ENCODE results near the gene KRTAP11-1. TPM values are rescaled to one million over a fixed set of nuclear protein-coding genes. Genes with fewer than 3 reads are reported as not detected.

Gene KRTAP11-1, protein sequence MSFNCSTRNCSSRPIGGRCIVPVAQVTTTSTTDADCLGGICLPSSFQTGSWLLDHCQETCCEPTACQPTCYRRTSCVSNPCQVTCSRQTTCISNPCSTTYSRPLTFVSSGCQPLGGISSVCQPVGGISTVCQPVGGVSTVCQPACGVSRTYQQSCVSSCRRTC
- total RNA-seq: not detected in 2 replicates

DNA sequence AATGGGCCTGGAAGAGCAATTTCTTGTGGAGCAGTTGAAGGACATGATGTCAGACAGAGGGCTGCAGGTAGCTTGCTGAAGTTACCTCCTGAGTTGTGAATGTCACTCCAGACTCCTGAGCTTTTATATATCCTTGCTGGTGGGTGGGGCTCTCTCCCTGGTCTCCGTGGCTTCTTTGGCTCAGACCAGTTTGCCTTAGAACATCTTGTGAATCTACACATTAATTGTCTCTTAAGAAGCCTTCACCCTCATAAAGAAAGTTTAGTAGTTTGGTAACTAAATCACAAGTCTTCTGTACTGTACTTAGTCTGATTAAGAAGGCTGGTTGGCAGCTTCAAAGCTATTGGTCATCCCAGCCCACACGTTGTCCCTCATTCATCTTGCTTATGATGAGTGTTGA is at the start of gene KRTAP11-1:
Gene KRTAP11-1 (minus strand): TSS at position 101 of the 400 bp plus-strand sequence. CDS start 56 bp downstream, at position 45.

Other genes starting within 250 kb of the KRTAP11-1 start
- not detected in 2 replicates for gene KRTAP20-2, start 246.4 kb downstream of the KRTAP11-1 start, total RNA-seq
- gene KRTAP20-3, start 238.7 kb downstream of the KRTAP11-1 start, total RNA-seq: not detected in 2 replicates
- gene KRTAP21-3, start 162.8 kb downstream of the KRTAP11-1 start, total RNA-seq: not detected in 2 replicates
- not detected in 2 replicates for gene KRTAP21-2, start 134.3 kb downstream of the KRTAP11-1 start, total RNA-seq
- gene KRTAP21-1, start 126.2 kb downstream of the KRTAP11-1 start, total RNA-seq: not detected in 2 replicates
- gene KRTAP8-1, start 68.3 kb downstream of the KRTAP11-1 start, total RNA-seq: not detected in 2 replicates
- gene KRTAP7-1, start 51.8 kb downstream of the KRTAP11-1 start, total RNA-seq: not detected in 2 replicates
- not detected in 2 replicates for gene KRTAP19-8, start 156.9 kb upstream of the KRTAP11-1 start, total RNA-seq

All from bronchus fibroblast of lung (primary cell).